GM21390 (cell line): ENCODE measurements around the gene PDCD5.
"Not testable (repeated sequence)": the region's sequence is repeated elsewhere in the genome, so short reads cannot be mapped to it uniquely, and the experiment has no call there.

ENCODE experiments used
- ATAC-seq: cut with Tn5 transposase; IDR thresholded peaks from one replicate; pipeline ENCODE4 v1.9.1; 2021; ENCODE audit not compliant: unreplicated experiment

PDCD5 gene

DNA sequence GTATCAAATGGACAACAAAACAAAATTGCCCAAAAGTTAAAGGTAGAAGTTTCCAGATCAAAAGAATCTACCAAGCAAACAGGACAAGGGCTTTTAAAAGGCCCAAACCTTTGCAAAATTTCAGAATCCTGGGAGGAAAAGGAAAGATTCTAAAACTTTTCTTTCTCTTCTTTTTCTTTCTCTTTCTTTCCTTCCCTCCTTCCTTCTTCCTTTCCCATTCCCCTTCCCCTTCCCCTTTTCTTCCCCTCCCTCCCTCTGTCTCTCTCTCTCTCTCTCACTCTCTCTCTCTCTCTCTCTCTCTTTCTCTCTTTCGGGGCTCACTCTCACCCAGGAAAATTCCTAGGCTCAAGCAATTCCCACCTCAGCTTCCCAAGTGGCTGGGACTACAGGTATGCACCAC is 4.2 kb upstream of the PDCD5 start:
- no peak for ATAC-seq

GRCh38 chr19:32580353-32580900 is 563 bp upstream of the PDCD5 start:
- peak; percentile 32 for ATAC-seq

GRCh38 chr19:32581705-32582179 is 752 bp downstream of the PDCD5 start:
- peak; percentile 8 for ATAC-seq

DNA sequence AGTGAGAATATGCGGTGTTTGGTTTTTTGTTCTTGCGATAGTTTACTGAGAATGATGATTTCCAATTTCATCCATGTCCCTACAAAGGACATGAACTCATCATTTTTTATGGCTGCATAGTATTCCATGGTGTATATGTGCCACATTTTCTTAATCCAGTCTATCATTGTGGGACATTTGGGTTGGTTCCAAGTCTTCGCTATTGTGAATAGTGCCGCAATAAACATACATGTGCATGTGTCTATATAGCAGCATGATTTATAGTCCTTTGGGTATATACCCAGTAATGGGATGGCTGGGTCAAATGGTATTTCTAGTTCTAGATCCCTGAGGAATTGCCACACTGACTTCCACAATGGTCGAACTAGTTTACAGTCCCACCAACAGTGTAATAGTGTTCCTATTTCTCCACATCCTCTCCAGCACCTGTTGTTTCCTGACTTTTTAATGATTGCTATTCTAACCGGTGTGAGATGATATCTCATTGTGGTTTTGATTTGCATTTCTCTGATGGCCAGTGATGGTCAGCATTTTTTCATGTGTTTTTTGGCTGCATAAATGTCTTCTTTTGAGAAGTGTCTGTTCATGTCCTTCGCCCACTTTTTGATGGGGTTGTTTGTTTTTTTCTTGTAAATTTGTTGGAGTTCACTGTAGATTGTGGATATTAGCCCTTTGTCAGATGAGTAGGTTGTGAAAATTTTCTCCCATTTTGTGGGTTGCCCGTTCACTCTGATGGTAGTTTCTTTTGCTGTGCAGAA is 6.9 kb downstream of the PDCD5 start:
- not testable (repeated sequence) for ATAC-seq

DNA sequence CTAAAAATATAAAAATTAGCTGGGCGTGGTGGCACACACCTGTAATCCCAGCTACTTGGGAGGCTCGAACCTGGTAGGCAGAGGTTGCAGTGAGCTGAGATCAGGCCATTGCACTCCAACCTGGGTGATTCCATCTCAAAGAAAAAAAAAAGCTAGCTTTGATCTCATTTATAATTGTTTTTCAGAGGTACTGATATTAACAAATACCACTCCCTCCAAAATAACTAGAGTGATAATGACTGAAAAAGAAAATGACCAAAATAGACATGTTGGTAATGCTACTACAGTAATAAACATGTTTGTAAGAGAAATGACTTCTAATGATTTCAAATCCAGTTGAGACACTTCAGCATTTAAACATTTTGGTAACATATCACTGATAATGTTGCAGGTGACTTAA is 13.0 kb downstream of the PDCD5 start:
- ATAC-seq = no peak

GRCh38 chr19:32595491-32595890 is 14.5 kb downstream of the PDCD5 start:
- ATAC-seq = no peak

- no peak for ATAC-seq
Observed at GRCh38 chr19:32598022-32598421, 17.0 kb downstream of the PDCD5 start.

GRCh38 chr19:32599258-32599657 is 18.3 kb downstream of the PDCD5 start:
- no peak for ATAC-seq

- ATAC-seq = no peak
Observed at GRCh38 chr19:32599736-32600157, 18.8 kb downstream of the PDCD5 start.

GRCh38 chr19:32603961-32604360 is 23.0 kb downstream of the PDCD5 start:
- no peak for ATAC-seq

DNA sequence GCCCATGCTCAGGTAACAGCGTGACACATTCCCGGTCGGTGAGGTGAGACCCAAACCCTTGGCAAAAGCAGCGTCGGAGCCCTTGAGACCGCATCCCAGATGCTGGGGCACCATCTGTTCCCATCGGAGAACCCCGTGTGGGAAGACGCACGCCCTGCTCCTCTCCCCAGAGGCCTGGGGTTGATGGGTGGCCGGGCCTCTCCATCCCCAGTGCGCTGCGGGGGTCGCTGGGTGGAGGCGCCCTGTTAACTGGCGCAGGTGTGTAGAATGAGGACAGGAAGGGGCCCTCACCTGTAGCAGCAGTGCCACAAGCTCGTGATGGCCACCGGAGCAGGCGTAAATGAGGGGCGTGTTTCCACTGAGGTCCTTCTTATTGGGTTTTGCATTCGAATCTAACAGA is 24.6 kb downstream of the PDCD5 start:
- ATAC-seq = no peak

DNA sequence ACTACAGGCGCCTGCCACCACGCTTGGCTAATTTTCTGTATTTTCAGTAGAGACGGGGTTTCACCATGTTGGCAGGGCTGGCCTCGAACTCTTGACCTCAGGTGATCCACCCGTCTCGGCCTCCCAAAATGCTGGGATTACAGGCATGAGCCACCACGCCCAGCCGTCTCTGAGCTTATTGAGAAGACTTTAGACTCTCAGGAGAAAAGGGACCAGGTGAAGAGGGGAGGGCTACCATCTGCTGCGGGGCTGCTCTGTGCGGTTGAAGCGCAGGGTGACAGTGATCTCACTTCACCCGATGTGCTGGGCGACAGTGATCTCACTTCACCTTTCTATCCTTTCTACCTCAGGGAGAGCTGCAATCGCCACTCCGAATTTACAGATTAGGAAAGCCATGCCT is 25.3 kb downstream of the PDCD5 start:
- no peak for ATAC-seq

DNA sequence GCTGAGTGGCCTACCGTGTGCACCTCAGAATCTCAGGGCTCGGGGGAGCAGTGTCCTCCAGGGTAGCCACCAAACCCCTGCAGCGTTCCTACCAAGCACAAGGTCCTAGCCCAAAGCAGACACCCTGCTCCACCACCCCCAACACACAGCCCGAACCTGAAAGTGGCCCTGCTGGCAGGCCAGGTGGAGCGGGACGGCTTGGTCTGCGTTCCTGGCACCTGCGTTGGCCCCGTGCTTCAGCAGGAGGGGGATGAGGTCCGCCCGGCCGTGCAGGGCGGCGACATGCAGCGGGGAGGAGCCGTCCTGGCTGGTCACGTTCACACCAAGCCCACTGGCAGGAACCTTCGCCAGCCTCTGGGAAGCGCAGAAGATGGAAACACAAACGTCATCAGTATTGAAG is 26.5 kb downstream of the PDCD5 start:
- ATAC-seq = no peak

GRCh38 chr19:32611161-32611560 is 30.2 kb downstream of the PDCD5 start:
- ATAC-seq = no peak

DNA sequence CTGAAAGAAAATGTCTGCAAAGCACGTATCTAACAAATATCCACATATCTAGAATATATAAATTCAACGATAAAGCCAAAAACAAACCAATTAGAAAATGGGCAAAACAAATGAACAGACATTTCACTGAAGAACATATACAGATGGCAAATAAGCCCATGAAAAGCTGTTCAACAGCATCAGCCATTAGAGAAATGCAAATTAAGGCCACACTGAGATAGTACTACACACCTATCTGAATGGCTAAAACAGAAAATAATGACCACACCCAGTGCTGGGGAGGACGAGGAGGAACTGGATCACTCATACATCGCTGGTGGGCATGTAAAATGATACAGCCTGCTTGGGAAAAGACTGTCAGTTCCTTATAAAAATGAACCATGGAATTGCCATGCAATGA is 32.0 kb downstream of the PDCD5 start:
- no peak for ATAC-seq

- no peak for ATAC-seq
Observed at GRCh38 chr19:32614916-32615315, 33.9 kb downstream of the PDCD5 start.

- no peak for ATAC-seq
Observed at GRCh38 chr19:32615569-32615968, 34.6 kb downstream of the PDCD5 start.

DNA sequence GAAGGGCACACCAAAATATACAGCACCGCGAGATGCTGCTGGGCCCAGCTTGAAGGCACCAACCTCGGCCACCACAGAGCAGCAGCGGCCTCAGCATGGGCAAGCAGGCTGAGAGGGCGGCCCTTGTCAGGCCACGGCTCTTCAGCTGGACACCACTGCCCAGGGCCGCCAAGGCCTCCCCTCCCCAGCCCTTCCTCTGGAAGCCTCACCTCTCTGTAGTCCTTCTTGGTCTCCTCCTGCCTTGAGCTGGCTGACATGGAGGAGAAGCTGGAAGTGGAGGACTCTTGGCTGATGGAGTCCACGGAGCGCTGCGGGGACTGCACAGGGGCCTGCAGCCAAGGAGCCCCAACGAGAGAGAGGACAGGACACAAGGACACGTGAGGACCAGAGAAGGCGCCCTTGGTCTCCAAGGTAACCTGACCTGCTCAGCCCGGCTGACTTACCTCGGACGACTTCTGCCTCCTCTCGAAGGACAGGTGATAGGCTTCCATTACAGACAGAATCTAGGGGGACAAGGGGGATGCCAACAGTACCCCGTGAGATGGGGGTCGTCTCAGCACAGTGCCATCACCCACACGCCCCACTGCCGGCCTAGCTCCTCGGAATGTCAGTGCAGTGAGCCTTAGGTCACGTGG is 38.2 kb downstream of the PDCD5 start:
- no peak for ATAC-seq

- ATAC-seq = no peak
Observed at GRCh38 chr19:32622002-32622401, 41.0 kb downstream of the PDCD5 start.

- ATAC-seq = no peak
Observed at GRCh38 chr19:32624410-32624809, 43.4 kb downstream of the PDCD5 start.

- ATAC-seq = no peak
Observed at GRCh38 chr19:32626969-32627368, 46.0 kb downstream of the PDCD5 start.

DNA sequence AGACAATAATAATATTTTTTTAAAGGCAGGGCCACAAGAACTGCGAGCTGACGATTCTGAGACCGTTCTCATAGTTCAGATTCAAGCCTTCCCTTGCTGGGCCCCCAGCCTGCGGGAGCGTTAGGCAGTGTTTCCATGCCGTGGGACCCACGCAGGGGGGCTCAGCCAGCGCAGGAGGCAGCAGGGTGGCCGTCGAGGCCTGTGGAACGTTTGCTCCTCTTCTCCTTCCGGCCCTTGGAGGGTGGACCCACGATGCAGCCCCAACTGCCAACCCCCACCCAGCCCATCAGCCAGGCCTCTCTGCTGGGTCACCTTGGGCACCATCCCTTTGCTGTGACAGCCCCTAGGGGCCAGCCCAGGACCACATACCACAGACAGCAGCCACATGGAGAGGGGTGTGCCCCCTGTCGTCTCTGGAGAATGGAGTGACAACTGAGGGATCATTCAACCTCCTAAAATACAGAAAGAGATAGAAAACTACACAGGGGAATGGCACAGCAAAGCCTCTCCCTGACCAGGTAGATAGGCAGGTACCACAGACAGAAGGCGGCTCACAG is 46.8 kb downstream of the PDCD5 start:
- no peak for ATAC-seq
